CD4-positive, alpha-beta T cell treated with Interleukin-21 for 1 hour (primary cell): ENCODE measurements around the gene EML4.
"Not testable (repeated sequence)": the region's sequence is repeated elsewhere in the genome, so short reads cannot be mapped to it uniquely, and the experiment has no call there.

ENCODE experiments used
- DNase-seq: peaks from one replicate; pipeline ENCODE4 v3.0.0-alpha.2; 2020

The EML4 gene

DNA sequence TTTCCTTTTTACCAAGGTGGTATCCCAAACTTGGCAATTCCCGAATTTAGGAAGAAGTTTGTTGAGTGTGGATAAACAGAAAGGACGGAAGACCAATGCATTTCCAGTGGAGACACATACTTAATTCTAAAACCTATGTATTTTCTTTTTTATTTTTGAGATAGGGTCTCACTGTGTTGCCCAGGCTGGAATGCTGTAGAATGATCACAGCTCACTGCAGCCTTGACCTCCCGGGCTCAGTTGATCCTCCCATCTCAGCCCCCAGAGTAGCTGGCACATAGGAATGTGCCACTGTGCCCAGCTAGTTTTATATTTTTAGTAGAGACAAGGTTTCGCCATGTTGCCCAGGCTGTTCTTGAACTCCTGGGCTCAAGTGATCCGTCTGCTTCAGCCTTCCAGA lies 101.6 kb downstream of the EML4 start:
- DNase-seq = no peak

- not testable (repeated sequence) for DNase-seq
Observed at GRCh38 chr2:42271246-42271645, 102.1 kb downstream of the EML4 start.

DNA sequence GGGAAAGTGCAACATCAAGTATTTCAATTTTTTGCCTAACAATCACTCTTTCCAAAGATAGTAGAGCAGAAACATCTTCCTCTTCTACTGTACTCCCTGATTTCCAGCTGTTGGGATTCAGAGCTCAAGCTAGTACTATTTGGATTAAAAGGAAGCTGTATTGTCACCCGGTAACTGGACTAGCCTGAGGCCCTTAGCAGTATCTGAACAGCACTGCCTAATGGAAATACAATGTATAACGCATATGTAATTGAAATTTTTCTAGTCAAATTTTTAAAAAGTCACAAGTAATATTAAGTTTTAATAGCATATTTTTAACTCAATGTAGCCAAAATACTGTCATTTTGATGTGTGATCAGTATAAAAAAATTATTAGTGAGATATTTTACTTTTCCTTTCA lies 105.7 kb downstream of the EML4 start:
- no peak for DNase-seq

DNA sequence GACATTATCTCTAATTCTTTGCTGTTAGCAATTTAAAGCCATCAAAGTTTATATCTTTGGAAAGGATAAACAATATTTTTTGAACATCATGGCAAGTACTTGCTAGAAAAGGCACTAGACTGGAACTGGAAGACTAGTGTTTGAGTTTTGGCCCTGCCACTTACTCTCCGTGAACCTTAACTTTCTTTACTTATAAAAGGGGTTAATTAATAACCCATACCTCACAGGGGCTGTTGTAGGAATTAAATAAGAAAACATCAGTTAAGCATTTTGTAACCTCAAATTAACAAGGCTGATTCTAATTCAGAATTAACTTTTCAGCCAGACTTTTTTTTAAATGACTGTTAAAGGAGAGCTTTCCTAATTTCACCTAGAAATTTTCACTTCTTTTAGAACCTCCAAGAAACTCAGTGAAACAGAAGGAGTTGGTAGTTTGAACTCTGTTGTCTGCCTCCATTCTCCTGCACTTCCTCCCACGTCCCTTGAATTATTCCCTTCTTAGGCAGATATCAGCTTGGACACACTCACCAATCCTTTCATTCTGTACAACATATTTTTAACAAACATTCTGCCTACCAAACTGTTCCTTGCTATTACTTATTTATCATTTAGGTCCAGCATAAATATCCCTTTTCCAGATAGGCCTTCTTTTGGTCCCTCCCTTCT lies 112.4 kb downstream of the EML4 start:
- DNase-seq = no peak

- no peak for DNase-seq
Observed at GRCh38 chr2:42284019-42284418, 114.9 kb downstream of the EML4 start.

DNA sequence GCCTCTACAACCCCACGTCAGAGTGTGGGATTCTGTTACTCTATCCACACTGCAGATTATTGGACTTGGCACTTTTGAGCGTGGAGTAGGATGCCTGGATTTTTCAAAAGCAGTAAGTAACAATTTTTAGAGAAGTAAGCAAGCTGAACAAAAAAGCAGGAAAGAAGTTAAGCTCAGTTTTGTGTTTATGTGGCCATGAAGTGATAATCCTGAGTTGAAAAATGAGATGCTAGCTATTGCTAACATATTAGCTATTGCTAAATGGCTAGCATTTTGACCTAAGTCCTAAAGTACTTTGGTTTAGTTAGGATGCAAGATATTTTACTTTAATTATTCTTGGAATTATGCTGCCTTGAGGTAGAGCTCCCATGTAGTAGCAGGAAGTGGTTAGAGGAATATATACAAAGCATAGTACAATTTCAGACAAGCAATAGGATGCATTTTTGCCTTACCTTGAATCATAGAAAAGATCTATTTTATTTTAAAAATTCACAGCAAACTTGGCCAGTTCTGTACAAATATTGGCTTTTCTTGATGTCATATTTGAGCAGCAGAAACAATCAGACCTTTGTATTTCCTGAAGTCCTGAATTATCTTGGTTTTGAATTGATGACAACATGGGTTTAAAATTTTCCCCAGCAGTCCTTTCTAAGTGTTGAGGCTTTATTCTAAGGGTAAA lies 117.3 kb downstream of the EML4 start:
- DNase-seq = no peak

- DNase-seq = no peak
Observed at GRCh38 chr2:42288811-42289210, 119.7 kb downstream of the EML4 start.

DNA sequence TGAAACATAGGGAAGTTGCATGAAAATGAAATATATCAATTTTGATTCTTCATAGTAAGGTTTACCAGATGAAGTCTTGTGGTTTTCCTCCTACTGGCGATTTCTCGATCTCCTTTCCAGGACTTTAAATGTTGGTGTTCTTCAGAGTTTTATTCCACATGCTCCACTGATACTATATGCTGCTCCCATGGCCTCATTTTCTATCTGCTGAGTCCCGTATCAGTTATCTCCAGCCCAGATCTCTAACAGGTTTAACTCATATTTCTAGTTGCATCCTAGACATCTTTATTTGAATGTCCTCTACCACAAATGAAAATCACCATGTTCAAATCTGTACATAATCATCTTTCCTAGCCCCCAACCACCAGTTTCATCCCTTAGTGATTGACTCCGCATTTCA lies 120.1 kb downstream of the EML4 start:
- DNase-seq = no peak

GRCh38 chr2:42290005-42290404 lies 120.9 kb downstream of the EML4 start:
- DNase-seq = no peak

- DNase-seq = no peak
Observed at GRCh38 chr2:42293019-42293418, 123.9 kb downstream of the EML4 start.

- DNase-seq = peak; percentile 25
Observed at GRCh38 chr2:42296226-42296625, 127.1 kb downstream of the EML4 start.

GRCh38 chr2:42297322-42297936 lies 128.3 kb downstream of the EML4 start:
- peak; percentile 69 for DNase-seq

- DNase-seq = no peak
Observed at GRCh38 chr2:42298132-42298531, 129.0 kb downstream of the EML4 start.

DNA sequence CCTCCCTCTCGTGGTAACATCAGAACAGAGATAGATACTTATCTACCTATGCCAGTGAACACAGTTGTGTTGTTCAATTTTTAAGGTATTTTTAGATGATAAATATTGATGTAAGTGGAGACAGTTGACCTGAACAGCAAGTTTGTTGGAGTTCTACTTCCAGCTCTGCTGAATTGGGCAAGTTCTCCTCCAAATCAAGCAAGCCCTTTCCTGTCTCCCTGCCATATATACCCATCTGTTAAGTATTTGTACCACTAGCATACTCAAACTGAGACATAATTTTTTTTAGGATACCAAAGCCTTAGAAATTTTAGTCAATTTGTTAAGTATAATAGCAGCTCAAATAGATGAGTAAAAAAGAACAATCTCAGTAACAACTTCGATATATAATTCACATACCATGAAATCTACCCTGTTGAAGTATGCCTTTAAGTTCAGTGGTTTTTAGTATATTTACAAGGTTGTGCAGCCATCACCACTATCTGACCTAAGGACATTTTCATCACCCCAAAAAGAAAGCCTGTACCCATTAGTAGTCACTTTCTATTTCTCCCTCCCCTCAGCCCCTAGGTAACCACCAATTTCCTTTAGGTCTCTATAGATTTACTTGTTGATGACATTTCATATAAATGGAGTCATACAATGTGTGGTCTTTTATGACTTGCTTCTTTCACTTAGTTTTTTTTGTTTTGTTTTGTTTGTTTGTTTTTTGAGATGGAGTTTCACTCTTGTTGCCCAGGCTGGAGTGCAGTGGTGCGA lies 130.0 kb downstream of the EML4 start:
- DNase-seq = no peak

DNA sequence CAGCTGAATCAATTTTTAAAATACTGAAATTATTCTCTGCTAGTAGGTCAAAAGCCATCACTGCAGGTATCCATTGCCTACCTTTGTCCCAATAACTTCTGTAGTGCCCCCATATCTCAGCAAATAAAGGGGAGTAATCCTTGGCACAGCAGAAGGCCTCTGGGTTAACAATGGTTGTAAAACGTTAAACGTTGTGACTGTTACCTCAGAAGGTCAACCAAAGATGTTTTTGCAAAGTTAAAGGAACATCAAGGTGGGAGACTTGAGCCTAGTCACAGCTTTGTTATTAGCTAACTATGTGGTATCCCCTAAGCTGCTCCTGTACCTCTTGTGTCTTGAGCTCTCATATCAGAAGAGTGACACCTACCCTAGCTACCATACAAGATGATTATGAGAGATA lies 131.4 kb downstream of the EML4 start:
- no peak for DNase-seq

GRCh38 chr2:42303252-42303651 lies 134.1 kb downstream of the EML4 start:
- no peak for DNase-seq

GRCh38 chr2:42304059-42304713 lies 135.0 kb downstream of the EML4 start:
- DNase-seq = no peak

DNA sequence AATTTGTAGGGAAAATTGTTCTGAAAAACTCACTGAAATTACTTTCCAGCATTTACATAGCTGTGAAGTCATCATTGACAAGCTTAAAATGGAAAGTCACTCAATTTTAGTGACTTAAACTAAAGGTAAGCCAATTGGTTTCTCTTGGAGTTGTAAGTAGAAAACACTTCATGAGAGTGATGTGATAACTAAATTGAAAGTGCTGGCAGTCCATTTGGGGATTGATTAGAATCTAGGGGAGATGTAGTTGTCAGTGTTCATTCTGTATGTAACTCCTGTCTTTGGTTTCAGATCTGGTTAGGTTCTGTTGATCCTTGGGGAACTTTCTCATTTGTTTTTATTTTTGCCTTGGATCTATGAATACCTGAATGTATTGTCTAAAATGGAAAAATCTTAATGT lies 138.0 kb downstream of the EML4 start:
- no peak for DNase-seq

GRCh38 chr2:42309366-42309765 lies 140.2 kb downstream of the EML4 start:
- no peak for DNase-seq

- DNase-seq = no peak
Observed at GRCh38 chr2:42310007-42310515, 140.9 kb downstream of the EML4 start.

DNA sequence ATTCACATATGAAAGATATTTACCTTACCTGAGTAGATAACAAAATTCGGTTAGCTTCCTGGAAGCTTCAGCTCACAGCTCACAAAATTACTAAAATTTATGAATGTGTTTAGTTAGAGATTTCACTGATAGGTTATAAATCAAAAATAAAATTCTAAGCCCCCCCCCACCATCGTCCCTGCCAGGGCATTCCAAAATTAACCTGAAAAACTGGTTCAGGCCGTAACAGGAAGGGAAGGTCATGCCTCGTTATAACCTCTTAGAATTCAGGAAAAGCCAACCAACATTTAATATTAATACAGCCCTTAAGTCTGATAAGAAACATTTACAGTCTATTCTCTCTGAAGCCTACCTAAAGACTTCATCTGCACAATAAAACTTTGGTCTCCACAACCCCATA lies 143.0 kb downstream of the EML4 start:
- no peak for DNase-seq

DNA sequence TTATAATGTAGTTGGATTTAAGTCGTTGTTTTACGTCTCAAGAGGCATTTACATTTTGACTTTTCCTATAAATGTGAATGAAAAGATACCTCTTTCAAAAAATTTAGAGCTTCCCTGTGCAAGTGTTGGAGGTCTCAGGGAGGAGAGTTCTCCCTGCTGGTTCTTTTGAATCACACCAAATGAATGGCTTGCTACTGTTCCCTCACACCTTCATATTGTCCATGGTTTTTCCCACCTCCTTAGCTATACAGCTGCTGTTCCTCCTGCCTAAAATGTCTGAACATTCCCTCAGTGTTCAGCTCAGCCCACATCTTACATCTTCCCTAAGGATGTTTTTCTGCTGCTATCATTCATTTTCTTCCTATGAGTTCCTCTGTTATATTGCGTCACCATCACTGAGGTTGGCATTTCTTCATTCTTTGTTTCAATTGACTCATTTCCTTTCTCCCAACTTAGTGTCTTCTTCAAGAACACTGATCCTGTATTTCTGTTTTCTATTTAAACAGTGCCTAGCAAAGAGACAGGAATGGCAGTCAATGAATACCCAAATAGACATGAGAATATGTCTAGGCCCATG lies 145.8 kb downstream of the EML4 start:
- DNase-seq = no peak
